GM19023 (cell line): Measurements from ENCODE around the gene KCTD16.

Experiments
- ATAC-seq: cut with Tn5 transposase; IDR thresholded peaks from one replicate; pipeline ENCODE4 v1.9.1; 2021; ENCODE audit warnings: mild to moderate bottlenecking, moderate library complexity; ENCODE audit not compliant: unreplicated experiment

KCTD16 gene

DNA sequence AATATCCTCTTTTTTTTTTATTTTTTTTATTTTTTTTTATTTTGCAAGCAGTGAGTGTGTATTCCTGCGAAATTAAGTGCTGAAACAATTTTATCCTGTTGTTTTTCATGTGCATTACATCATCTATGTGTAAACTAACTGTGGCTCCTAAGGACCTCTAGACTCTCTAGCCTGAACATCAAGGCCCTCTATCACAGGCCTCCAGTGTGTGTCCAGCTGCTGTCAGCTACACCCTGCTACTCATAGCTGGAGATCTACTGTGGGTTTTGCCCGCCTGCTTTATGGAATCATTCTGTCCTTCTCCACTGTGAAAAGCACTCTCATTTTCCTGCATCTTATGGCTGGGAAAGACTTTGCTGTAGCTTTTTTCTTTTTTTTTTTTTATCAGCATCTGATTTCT, 157.8 kb downstream of the KCTD16 start:
- ATAC-seq, result no peak

- ATAC-seq, result no peak
Observed at GRCh38 chr5:144328980-144329379, 158.3 kb downstream of the KCTD16 start.

GRCh38 chr5:144329681-144330080, 159.0 kb downstream of the KCTD16 start:
- no peak for ATAC-seq

DNA sequence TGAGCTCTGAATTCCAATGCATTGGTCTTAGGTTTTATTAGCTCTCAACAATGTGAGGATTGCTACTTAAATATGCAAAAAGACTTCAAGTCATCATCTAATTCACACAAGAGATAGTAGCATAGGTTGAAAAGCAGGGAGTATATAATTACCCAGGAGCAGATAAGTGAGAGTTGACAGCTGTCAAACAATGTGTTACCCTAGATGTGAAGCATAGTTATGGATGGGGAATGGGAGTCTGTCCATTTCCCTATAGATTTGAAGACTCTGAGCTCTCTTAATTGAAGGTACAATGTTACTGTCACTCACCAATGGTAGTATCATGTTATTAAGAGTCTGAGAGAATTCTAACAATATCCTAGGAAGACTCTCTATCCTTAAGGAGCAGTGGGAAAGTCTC, 160.7 kb downstream of the KCTD16 start:
- ATAC-seq, result no peak

DNA sequence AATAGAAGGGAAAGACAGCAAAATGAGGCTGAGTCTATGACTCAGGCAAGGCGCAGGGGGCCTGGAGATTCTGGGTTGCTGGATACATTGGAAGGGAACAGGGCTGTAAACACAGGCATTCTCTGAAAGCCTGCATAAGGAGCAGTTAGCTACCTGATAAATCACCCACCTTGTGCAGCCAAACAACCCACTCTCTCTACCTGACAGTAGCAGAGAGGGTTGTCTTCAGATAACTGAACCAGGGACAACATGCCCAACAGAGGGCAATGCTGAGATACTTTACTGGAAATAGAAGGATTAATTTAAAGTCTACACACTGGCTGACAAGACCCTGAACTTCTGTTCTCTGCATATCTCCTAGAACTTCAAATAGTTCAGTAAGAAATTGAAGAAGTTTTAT, 161.6 kb downstream of the KCTD16 start:
- no peak for ATAC-seq

- ATAC-seq, result peak; percentile 79
Observed at GRCh38 chr5:144333336-144333920, 162.8 kb downstream of the KCTD16 start.

GRCh38 chr5:144335561-144335960, 164.9 kb downstream of the KCTD16 start:
- peak; percentile 48 for ATAC-seq

- ATAC-seq, result no peak
Observed at GRCh38 chr5:144336191-144336961, 165.7 kb downstream of the KCTD16 start.

DNA sequence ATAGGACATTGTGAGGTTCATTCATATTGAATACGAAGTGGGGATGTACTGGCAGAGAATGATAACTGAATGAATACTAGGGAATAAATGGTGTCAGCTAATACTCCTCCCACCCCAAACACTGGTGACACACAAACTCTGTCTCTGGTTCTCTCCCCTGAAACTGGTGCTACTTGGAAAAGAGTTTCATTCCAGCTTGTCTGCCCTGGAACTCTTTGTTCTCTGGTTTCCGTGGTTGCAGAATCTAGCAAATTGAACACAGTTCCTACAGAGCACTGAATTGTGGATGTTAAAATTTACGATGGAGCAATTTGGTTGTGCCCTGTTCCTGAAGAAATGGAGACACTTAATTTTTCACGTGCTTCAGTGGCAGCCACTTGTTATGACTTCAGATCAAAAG, 181.7 kb downstream of the KCTD16 start:
- ATAC-seq, result no peak

GRCh38 chr5:144352732-144353317, 182.2 kb downstream of the KCTD16 start:
- ATAC-seq, result no peak

DNA sequence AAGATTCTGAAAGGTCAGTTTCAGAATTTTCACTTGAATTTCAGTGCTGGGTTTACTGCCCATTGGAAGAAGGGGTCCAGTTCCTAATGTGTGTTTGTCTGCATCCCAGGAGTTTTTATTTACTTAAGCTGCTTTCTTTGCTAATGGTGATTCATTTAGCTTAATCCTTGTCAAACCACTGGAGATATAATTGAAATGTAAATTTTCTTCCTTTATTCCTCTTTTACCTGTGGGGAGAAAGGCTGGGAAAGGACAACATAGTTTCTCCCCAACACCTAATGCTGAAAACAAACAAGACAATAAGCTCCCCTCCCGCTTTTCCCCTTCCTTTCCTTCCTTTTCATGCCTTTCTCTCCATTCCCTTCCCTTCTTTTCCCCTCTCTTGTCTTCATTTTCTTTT, 185.8 kb downstream of the KCTD16 start:
- no peak for ATAC-seq

DNA sequence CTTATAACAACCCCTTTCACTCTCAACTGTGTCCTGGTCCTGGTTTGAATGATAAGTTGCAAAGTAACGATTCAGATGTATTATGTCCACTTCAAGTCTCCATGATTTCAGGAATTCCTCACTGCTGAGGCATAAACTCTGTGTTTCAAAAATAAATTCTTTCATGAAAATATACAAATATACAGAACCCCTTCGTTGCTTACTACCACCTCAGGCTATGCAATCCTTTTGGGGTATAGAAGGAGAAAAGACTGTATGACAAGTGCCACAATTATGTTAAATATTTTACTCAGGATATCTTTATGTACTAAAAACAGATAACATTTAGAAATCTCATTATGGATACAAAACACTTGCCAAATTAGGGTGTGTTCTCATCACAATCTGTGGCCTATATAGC, 190.7 kb downstream of the KCTD16 start:
- ATAC-seq, result no peak

DNA sequence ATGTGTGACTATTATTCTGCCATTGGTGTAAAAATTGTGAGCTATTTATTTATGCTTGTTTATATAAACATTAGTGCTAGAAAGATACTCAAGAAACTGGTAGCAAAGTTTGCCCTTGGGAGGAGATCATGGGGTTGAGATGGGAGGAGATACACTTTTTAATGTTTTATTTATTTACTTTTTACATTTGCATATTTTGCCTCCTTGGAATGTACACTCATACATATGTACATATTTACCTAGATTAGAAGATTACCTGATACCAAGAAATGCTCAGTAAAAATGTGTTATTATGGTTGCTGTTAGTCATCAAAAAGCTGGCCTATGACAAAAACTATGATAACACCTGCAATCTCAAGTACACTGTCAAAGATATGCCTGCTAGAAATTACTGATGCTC, 195.2 kb downstream of the KCTD16 start:
- ATAC-seq, result no peak

GRCh38 chr5:144367991-144368390, 197.3 kb downstream of the KCTD16 start:
- no peak for ATAC-seq

DNA sequence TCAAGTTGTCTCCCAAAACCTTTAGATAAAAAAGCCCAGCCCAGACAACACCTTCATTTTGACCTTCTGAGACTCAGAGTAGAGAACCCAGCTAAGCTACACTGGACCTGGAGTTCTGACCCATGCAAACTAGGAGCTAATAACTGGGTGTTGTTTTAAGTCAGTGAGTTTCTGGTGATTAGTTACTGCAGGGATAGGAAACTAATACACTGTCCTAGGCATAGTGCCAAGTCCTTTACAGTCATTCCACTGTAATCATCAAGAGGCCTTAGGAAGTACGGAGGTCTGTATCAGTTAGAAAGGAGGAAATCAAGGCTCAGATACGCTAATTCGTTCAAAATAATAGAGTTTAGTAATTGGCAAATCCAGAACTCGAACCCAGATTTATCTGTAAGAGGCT, 197.9 kb downstream of the KCTD16 start:
- no peak for ATAC-seq

GRCh38 chr5:144369006-144369405, 198.3 kb downstream of the KCTD16 start:
- peak; percentile 78 for ATAC-seq

DNA sequence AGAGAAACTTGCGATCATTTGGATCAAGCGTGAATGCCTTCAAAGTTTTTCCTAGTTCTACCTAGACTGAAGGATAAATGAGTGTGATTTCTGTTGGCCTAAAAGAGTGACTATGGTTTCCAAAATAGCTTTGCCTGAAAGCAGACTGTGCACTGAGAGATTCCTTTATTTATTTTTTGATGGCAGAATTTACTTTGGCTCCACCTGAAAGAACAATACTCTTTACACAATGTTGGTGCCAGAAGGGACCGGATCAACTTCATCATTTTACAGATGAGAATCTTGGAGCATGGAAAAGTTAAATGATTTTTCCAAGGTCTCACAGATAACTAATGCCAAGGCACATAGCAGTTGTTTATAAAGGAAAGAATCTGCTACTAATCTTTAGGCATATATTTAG, 199.6 kb downstream of the KCTD16 start:
- ATAC-seq, result no peak

DNA sequence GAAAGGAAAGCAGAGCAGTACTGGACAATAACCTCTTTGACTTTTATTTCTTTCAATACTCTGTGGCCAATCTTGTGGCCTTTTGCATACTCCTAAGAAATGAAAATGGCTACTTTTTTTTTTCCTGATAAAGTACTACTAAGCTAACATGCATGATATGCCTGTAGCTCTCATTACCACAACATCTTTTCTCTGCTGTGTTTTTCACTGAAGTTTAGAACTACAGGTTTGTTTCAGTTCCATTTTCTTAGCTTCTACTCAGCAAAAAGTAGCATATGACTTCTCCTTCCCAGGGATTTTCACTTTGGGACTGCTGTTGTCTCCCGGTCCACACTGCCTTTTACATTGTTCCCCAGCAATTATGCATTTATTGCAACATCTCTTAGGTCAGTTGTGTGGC, 204.0 kb downstream of the KCTD16 start:
- ATAC-seq, result no peak

DNA sequence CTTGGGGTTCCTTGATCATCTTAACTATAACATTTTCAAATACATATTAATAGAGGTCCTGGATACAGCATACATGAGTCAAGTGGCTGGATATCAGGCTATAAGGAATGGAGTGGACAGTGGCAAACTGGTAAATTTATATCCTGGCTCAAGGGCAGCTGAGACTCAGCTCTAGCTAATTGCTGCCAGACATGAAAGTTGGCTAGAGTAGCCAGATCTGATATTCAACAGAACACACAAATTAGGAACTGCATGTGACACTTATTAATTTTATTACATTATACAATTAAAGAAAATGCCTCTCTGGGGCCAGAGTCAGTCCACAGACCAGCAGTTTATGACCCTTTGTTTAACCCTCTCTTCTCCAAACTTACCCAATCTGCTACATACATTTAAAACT, 206.5 kb downstream of the KCTD16 start:
- ATAC-seq, result no peak

DNA sequence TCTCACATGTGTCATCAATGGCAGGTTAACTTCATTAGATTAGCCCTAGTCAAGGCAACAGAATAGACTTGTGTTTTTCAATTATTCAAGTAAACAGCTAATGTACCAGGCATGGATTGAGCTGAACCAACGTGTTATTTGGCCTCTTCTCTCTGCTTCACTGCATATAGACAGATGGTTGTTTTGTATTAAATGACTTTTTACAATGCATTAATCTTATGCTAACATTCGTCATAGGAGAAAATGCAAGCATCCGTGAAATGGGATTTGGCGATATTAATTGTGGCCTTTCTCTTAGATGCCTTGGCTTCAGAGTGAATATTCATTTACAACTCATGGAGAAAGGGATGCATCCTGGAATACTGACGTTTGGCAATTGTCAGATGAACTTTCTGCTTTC, 208.0 kb downstream of the KCTD16 start:
- no peak for ATAC-seq

DNA sequence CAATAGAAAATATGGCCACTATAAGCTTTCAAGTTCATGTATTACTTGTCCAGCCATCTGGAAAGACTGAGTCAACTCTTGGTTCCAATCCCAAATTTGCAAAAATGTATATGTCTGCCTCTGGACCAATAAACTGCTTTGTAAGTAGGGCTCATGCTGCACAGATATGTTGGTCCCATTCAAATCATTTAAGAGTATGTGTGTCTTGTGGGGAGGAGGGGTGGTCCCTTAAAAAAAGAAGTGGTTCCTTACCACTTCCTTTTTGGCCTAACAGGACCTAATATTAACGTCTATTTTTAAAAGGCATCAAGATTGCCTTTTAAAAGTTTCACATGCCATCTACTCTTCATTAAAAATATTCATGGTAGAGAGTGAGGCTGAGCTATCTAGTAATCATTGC, 214.9 kb downstream of the KCTD16 start:
- no peak for ATAC-seq

GRCh38 chr5:144386315-144386714, 215.6 kb downstream of the KCTD16 start:
- no peak for ATAC-seq
